NCI-H2107 (cell line): ENCODE results near the gene ASIC3.

ENCODE experiments used
- DNase-seq: peaks from one replicate; lab custom pipeline; 2025; lab: John Stamatoyannopoulos, UW

Gene ASIC3

GRCh38 chr7:151056666-151057505 lies 8.6 kb downstream of the ASIC3 start:
- DNase-seq, result no peak

- DNase-seq, result no peak
Measured at GRCh38 chr7:151057506-151057988, 9.2 kb downstream of the ASIC3 start, which contains the start of gene CDK5. CDK5 (minus strand) TSS chr7:151057897; CDS start chr7:151057848, 49 bp downstream.

- DNase-seq, result peak; percentile 98
Measured at GRCh38 chr7:151057989-151058780, 9.9 kb downstream of the ASIC3 start.

- DNase-seq, result no peak
Measured at GRCh38 chr7:151058781-151059366, 10.5 kb downstream of the ASIC3 start.

DNA sequence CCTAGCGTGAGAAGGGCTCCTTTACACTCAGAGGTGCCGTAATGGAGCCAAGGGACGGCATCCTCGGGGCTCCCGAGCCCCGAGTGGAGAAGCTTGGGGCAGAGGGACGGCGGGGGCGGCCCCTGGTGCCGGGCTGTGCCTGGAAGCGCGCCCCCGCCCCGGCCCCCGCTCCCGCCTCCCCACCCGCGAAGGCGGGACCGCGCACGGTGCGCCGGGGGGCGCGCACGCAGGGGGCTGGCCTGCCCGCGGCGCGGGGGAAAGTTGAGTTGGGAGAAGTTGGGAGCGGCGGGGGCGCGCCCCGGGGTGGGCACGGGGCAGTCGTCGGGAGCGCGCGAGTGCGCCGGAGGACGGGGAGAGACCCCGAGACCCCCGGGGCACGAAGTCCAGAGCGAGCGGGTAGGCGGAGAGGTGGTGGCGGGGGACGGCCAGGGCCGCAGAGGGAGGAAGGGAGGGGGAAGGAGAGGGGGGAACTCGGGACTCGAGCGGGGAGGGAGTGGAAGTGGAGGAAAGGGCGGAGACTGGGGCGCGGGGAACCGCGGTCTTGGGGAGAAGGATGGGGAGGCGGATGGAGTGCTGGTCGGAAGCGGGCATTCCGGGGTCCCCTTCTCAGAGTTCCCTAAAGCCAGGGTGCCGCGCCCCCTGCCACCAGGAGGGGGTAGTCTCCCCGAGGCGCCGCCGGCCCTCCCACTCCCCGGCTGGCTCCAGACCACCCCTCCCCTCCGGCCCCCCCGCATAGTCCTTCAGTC lies 11.2 kb downstream of the ASIC3 start, which contains the start of gene SLC4A2:
SLC4A2 (plus strand) TSS at position 223 of the 746 bp plus-strand sequence. CDS start 2,399 bp downstream, outside the sequence.
- DNase-seq, result peak; percentile 28

DNA sequence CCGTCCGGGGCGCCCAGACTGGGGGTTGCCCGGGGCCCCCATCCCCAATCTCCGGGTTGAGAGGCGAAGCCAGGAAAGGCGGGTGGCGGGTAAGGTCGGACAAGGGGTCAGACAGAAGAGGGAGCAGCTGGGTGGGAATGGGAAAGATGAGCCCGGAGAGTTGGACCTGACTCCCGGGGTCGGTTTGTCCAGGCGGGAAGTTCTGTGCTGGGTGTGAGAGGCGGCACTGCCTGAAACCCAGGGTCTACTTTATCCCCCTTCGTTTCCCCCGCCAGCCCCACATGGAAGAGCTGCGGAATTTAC lies 11.7 kb downstream of the ASIC3 start:
- no peak for DNase-seq

GRCh38 chr7:151060416-151061212 lies 12.3 kb downstream of the ASIC3 start:
- DNase-seq, result no peak

DNA sequence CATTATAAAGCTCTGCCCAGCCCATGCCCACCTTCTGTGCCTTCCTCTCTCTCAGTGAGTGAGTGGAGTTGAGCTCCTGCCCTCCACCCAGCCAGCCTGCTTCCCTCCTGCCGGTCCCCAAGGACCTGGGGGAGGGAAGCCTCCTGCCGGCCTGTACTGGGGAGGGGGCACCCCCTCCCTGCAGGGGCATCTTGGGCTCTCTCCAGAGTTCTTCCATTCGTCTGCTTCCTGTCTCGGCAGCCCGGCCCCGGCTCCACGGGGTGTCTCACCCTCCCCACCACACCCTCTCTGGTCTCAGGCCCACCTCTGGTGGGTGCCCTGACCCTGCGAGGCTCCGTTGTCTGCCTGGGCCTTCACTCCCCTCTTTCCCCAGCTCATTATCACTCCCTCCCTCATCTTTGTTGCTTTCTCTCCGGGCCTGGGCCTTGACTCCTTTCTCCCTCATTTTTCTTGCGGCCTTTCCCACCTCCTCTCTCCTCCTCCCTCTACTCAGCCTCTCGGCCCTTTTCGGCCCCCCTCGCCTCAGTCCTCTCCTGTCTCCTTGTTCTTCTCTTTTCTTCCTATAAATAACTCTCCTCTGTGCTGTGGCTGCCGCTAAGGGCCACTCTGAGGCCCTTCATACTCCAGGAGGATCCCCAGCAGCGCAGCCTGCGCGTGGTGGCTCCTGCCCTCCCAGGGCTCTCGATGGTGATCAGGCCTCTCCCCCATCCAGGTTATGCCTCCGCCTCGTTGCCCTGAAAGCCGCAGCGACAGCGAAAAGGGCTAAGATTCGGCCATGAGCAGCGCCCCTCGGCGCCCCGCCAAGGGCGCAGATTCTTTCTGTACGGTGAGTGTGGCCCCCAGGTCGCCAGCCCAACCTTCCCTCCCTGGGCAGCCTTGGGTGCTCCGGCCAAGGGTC lies 13.1 kb downstream of the ASIC3 start:
- DNase-seq, result no peak

GRCh38 chr7:151062111-151062398 lies 13.7 kb downstream of the ASIC3 start:
- DNase-seq, result no peak

- DNase-seq, result no peak
Measured at GRCh38 chr7:151062399-151063211, 14.3 kb downstream of the ASIC3 start.

GRCh38 chr7:151063212-151063561 lies 14.9 kb downstream of the ASIC3 start:
- DNase-seq, result no peak

DNA sequence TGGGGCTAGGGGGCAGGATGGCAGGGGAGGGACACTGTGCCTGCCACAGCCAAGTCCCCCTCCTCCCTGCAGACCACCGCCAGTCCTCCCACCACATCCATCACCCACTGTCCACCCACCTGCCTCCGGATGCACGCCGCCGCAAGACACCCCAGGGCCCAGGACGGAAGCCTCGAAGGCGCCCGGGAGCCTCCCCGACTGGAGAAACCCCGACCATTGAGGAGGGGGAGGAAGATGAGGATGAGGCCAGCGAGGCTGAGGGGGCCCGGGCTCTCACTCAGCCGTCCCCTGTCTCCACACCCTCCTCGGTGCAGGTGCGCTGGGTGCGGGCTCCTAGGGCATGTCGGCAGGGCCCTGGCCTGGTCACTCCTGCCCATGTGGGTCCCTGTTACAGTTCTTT lies 16.1 kb downstream of the ASIC3 start:
- DNase-seq, result no peak

GRCh38 chr7:151064993-151065392 lies 16.7 kb downstream of the ASIC3 start:
- DNase-seq, result no peak

DNA sequence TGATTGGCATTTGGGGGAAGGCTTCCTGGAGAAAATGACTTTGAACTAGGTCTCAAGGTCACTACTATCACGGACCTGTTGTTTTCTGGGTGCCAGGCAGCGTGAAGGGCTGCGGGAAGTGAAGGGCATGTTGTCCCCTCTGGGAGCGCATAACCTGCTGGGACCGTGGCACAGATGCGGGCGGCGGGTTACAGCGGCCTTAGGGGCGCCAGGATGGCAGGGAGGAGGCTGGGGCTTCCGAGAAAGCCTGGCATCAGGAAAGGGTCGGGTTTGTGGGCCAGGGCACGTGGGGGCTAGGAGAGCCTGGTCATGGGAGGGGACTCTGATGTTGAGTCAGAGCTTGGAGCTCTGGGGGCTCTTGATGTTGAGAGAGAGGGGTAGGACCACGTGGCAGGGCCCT lies 17.2 kb downstream of the ASIC3 start:
- DNase-seq, result no peak

- no peak for DNase-seq
Measured at GRCh38 chr7:151066273-151066974, 18.1 kb downstream of the ASIC3 start.

DNA sequence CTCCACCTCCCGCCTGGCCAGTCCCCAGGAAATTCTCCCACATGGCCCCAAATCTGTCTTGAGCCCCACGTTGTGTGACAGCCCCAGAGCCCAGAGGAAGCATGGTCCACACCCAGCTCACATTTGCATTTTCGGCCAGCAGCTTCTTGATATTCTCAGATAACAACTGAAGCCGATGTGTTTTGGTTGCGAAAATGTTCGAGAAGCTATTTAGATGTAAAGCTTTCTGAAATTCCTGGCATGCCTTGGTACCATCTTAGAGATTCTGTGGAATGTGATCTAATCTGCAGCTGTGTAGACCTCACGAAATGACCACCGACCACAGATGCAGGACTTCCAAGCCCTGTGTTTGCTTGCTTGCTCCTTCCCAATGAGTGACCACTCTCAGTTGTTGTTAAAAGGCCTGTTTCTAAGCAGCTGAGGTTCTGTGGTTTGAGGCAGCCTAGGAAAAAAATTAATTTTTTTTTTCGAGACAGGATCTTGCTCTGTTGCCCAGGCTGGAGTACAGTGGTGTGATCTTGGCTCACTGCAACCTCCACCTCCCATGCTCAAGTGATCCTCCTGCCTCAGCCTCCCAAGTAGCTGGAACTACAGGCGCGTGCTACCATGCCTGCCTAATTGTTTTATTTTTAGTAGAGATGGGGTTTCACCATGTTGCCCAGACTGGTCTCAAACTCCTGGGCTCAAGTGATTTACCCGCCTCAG lies 19.9 kb downstream of the ASIC3 start:
- DNase-seq, result no peak

GRCh38 chr7:151069841-151070573 lies 21.7 kb downstream of the ASIC3 start:
- no peak for DNase-seq
